CD8-positive, alpha-beta memory T cell (primary cell): Measurements from ENCODE around the gene GTSE1. TPM values are rescaled to one million over a fixed set of nuclear protein-coding genes. Genes with fewer than 3 reads are reported as not detected.
A peak's percentile ranks its signal among the peaks of the same experiment; 100 is the strongest.

Experiments used
- CTCF ChIA-PET: fragments of 350-600 bp; sonication (Branson Sonifier 250); formaldehyde crosslinking; loops from one replicate; lab custom pipeline; 2021; ENCODE audit warnings: antibody characterized with exemption; lab: Charles Lee
- POLR2A ChIA-PET: fragments of 350-600 bp; sonication (Branson Sonifier 250); formaldehyde crosslinking; loops from one replicate; lab custom pipeline; 2021; ENCODE audit warnings: antibody characterized with exemption; lab: Charles Lee
- DNase-seq, 5 donors: peaks; one replicate each; pipeline versions ENCODE4 v3.0.0 to v3.0.0-alpha.2; 2020 to 2022; ENCODE audit warnings: mixed read lengths in 1 of 5
- H3K27ac ChIP-seq: one replicate; pipeline ENCODE4 v1.7.0; 2013; ENCODE audit warnings: low read depth, mild to moderate bottlenecking, low read length, moderate library complexity
- H3K27me3 ChIP-seq: 2 replicates; pipeline ENCODE4 v1.7.0; 2013; ENCODE audit warnings: low read length, mild to moderate bottlenecking; ENCODE audit not compliant: insufficient read depth, poor library complexity, severe bottlenecking
- H3K36me3 ChIP-seq: 2 replicates; pipeline ENCODE4 v1.7.0; 2013; ENCODE audit warnings: mild to moderate bottlenecking, low read length, moderate library complexity; ENCODE audit not compliant: insufficient read depth
- H3K4me1 ChIP-seq: 2 replicates; pipeline ENCODE4 v1.7.0; 2013; ENCODE audit warnings: mild to moderate bottlenecking, low read length, moderate library complexity; ENCODE audit not compliant: insufficient read depth
- H3K4me3 ChIP-seq: 2 replicates; pipeline ENCODE4 v1.7.0; 2013; ENCODE audit warnings: mild to moderate bottlenecking, low read length
- H3K9me3 ChIP-seq: 2 replicates; pipeline ENCODE4 v1.7.0; 2013; ENCODE audit warnings: mild to moderate bottlenecking, low read length
- H3K27ac Mint-ChIP-seq, 8 donors: one replicate each; pipeline ENCODE4 v1.8.0; 2020 to 2021; ENCODE audit warnings: mixed read lengths in 8 of 8, mild to moderate bottlenecking in 6 of 8, inconsistent platforms in 3 of 8, moderate library complexity in 3 of 8
- H3K27me3 Mint-ChIP-seq, 2 donors: one replicate each; pipeline ENCODE4 v1.8.0; 2020 to 2021; ENCODE audit warnings: mixed read lengths in 2 of 2, mild to moderate bottlenecking in 1 of 2, moderate library complexity in 1 of 2
- H3K36me3 Mint-ChIP-seq, 3 donors: one replicate each; pipeline ENCODE4 v1.8.0; 2020 to 2021; ENCODE audit warnings: mixed read lengths in 3 of 3, inconsistent platforms in 1 of 3, mild to moderate bottlenecking in 1 of 3
- H3K4me1 Mint-ChIP-seq, 3 donors: one replicate each; pipeline ENCODE4 v1.8.0; 2020 to 2021; ENCODE audit warnings: mixed read lengths in 3 of 3, inconsistent platforms in 1 of 3, mild to moderate bottlenecking in 1 of 3
- H3K4me3 Mint-ChIP-seq, 7 donors: one replicate each; pipeline ENCODE4 v1.8.0; 2020 to 2021; ENCODE audit warnings: mixed read lengths in 7 of 7, mild to moderate bottlenecking in 6 of 7, moderate library complexity in 4 of 7, inconsistent platforms in 2 of 7
- H3K9me3 Mint-ChIP-seq, 5 donors: one replicate each; pipeline ENCODE4 v1.8.0; 2020 to 2022; ENCODE audit warnings: mixed read lengths in 5 of 5, mild to moderate bottlenecking in 3 of 5, moderate library complexity in 2 of 5, inconsistent platforms in 1 of 5
- polyA plus RNA-seq: library from polyadenylated mRNA; unstranded; fragments of 300-500 nt; fragmentation: Illumina TruSeq; gene quantifications from one replicate; pipeline ENCODE4 v1.2.3, GENCODE V29; 2021
- total RNA-seq, 2 experiments: library from RNA; stranded (reverse); gene quantifications; one replicate each; pipeline ENCODE4 v1.2.3, GENCODE V29; 2021

GTSE1 gene
- total and polyA plus RNA-seq, 3 experiments from 2014 or later = 0.10 to 30.9 (median 27.4) TPM

GRCh38 chr22:46368422-46368821, 71.8 kb downstream of the GTSE1 start:
- Histone ChIP-seq H3K27me3 (no peaks in the 10 kb centered on the region), H3K4me1 (peaks cover 34% of the 10 kb centered on the region), H3K36me3 (no peaks in the 10 kb centered on the region), H3K27ac (no peak overlapping the region), H3K4me3 (no peak overlapping the region), H3K9me3 (no peaks in the 10 kb centered on the region)
- CTCF ChIA-PET = interaction anchor here (0.7 to 3.1 kb wide), 18 partner anchors 9 to 195 kb away, joined by 3 to 46 read pairs (median 4); no protein-coding TSS in a partner anchor
- POLR2A ChIA-PET = no interaction called here
- Mint-ChIP-seq H3K27me3 (peaks cover 0 to 7% of the 10 kb centered on the region in 2 donors), H3K4me1 (peaks cover 37 to 45% (median 37%) of the 10 kb centered on the region in 3 donors), H3K9me3 (no peaks in the 10 kb centered on the region), H3K36me3 (no peaks in the 10 kb centered on the region), H3K4me3 (no peak overlapping the region), H3K27ac (no peak overlapping the region)
- no peak for DNase-seq

DNA sequence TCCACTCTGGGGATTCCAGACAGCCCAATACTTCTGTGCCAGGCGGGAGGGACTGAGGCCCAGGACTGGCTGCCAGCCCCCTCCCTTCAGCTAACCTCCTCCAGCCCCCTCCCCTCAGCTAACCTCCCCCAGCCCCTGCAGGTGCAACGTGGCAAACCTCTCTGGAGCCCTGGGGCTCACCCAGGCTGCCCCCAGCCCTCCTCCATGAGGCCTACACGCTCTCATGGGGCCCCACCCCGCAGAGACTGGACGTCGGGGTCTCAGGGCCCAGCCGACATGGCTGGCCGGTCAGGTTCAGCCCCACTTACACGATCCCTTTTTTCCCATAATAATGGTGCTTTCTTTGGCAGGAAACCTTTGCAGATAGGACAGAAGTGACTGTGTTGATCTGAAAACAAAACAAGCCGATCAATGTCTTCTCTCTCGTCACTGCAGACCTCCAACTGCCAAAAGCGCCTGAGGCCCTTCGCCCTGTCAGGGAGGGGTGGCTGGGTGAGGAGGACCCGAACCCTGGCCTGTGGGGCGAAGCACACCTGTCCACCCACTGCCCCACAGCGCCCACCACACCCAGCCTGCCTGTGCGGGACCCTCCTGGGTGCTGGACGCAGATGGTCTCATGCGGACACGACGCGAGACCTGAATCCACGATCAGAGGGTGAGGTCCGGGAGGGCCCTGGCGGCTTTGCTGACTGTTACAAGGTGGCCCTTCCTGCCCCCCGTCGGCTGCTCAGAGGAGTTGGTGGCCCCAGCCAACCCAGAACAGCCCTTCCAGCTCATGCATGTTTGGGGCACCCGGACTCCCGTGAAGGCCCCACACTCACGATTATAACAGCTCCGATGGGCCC, 72.4 kb downstream of the GTSE1 start:
- Histone ChIP-seq H3K4me3 (no peak overlapping the region), H3K9me3 (no peaks in the 10 kb centered on the region), H3K36me3 (no peaks in the 10 kb centered on the region), H3K27ac (no peak overlapping the region), H3K27me3 (no peaks in the 10 kb centered on the region), H3K4me1 (peaks cover 41% of the 10 kb centered on the region)
- H3K27me3 Mint-ChIP-seq = peaks cover 0 to 7% of the 10 kb centered on the region in 2 donors
- no peak for DNase-seq
- POLR2A ChIA-PET = no interaction called here
- H3K4me1 Mint-ChIP-seq = peaks cover 42 to 50% (median 43%) of the 10 kb centered on the region in 3 donors
- H3K36me3 Mint-ChIP-seq = no peaks in the 10 kb centered on the region
- no peak overlapping the region for H3K4me3 Mint-ChIP-seq
- no peak overlapping the region for H3K27ac Mint-ChIP-seq
- H3K9me3 Mint-ChIP-seq = peaks cover 0 to 2% (median under 1%) of the 10 kb centered on the region in 5 donors
- CTCF ChIA-PET = interaction anchor here (1.6 to 3.1 kb wide), 4 partner anchors 12 to 173 kb away, joined by 3 to 46 read pairs (median 14); no protein-coding TSS in a partner anchor

DNA sequence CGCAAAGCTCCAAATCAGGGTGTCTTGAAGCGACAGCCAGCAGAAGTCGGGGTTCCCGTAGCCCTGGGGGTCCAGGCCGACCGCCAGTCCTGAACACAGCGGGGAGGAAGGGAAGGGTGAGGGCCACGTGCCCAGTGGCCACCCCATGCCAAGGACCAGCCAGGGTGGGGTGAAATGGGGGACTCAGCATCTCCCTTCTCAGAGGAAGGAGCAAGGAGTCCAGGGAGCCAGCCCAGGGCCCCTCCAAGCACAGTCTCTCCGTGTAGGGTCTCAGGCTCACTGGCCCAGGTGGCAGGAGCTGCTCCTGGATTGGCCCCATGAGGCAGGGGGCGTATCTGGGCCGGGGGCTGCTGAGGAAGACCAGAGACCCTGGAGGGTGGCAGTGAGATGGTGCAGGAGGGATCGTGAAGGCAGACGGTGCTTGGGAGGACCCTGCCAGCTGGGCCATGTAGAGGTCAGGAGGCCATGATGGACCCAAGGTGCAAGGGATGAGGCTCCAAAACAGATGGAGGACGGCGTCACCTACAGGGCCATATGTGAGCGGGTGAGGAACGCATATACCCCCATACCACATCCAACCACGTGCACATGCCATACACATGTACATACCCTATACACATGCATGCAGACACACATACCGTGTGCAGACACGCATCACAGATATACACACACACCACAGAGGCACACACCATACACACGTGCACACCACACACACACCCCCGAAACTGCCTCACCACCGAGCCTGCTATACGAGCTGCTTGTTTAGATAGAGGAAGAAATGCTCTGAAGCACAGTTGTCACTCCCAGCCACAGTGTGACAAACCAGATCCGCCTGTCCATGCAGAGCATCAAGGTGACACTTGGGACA, 73.3 kb downstream of the GTSE1 start:
- Histone ChIP-seq H3K4me1 (peaks cover 46% of the 10 kb centered on the region), H3K4me3 (no peak overlapping the region), H3K27ac (peak overlapping the region; percentile 38), H3K9me3 (no peaks in the 10 kb centered on the region), H3K27me3 (no peaks in the 10 kb centered on the region), H3K36me3 (no peaks in the 10 kb centered on the region)
- Mint-ChIP-seq H3K9me3 (peaks cover 0 to 6% (median 5%) of the 10 kb centered on the region in 5 donors), H3K4me1 (peaks cover 47 to 55% (median 47%) of the 10 kb centered on the region in 3 donors), H3K27ac (peak overlapping the region; percentile 88 to 99 (median 96)), H3K27me3 (peaks cover 0 to 7% of the 10 kb centered on the region in 2 donors), H3K4me3 (peak overlapping the region in 6 of 7 donors; percentile 74 to 92 (median 80)), H3K36me3 (no peaks in the 10 kb centered on the region)
- ChIA-PET POLR2A (no interaction called here), CTCF (interaction anchor here (1.6 kb wide), 1 partner anchor 75 kb away, joined by 3 read pairs; no protein-coding TSS in a partner anchor)
- no peak for DNase-seq

DNA sequence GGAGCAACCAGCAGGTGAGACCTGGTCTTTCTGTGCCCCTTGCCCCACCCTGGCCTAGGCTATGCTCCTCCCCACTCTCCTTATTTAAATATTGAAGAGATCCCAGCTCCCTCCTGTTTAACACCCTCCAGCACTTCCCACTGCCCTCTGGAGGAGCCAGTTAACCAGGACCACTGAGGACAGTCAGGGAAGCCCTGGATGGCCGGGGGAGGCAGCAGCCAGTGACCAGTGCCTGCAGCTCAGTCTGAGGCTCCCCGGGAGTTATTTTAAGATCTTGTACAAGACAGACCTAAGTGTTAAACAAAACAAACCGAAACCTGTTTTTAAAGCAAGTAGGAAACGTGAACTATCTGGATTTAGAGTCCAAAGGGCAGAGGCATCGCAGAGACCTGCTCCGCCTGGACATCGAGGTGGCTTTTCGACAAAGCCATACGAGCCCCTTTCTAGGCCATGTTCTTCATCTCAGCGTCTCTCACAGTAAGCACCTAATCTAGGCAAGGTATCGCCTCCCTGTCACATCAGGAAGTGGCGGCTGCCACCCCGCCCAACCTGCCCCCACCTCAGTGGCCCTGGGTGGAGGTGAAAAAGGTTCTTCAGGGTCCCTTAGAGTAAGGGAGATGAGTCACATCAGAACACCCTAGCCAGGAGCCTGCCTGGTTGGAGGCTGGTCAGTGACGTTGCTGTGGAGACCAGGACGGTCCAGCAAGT, 74.1 kb downstream of the GTSE1 start:
- POLR2A ChIA-PET = no interaction called here
- Histone ChIP-seq H3K36me3 (no peaks in the 10 kb centered on the region), H3K9me3 (no peaks in the 10 kb centered on the region), H3K27ac (peak overlapping the region; percentile 38), H3K27me3 (no peaks in the 10 kb centered on the region), H3K4me3 (no peak overlapping the region), H3K4me1 (peaks cover 46% of the 10 kb centered on the region)
- H3K9me3 Mint-ChIP-seq = peaks cover 1 to 13% (median 11%) of the 10 kb centered on the region in 5 donors
- peak; percentile 37 to 86 (median 68) for DNase-seq
- H3K4me1 Mint-ChIP-seq = peaks cover 49 to 60% (median 52%) of the 10 kb centered on the region in 3 donors
- peak overlapping the region; percentile 88 to 99 (median 96) for H3K27ac Mint-ChIP-seq
- CTCF ChIA-PET = interaction anchor here (1.6 kb wide), 1 partner anchor 74 kb away, joined by 3 read pairs; no protein-coding TSS in a partner anchor
- peaks cover 0 to under 1% (median 0%) of the 10 kb centered on the region in 3 donors for H3K36me3 Mint-ChIP-seq
- H3K4me3 Mint-ChIP-seq = peak overlapping the region; percentile 34 to 92 (median 79)
- peaks cover 0 to 7% of the 10 kb centered on the region in 2 donors for H3K27me3 Mint-ChIP-seq

DNA sequence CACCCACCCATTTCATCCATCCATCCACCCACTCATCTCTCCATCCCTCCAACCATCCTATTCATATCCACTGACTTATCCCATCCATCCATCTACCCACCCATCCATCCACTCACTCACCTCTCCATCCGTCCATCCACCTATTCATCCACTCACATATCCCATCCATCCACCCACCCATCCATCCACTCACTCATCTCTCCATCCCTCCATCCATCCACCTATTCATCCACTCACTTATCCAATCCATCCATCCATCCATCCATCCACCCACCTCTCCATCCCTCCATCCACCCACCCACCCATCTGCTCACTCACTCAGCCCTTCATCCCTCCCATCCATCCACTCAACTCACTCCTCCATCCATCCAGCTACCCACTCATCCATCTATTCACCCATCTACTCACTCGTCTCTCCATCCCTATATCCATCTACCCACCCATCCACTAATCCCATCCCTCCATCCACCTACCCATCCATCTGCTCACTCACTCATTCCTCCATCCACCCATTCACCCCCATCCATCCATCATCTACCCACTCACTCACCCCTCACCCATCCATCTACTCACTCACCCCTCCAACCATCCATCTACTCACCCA, 75.1 kb downstream of the GTSE1 start:
- no peaks in the 10 kb centered on the region for H3K9me3 ChIP-seq
- H3K9me3 Mint-ChIP-seq = peaks cover 5 to 19% (median 16%) of the 10 kb centered on the region in 5 donors
- H3K27me3 Mint-ChIP-seq = peaks cover 0 to 7% of the 10 kb centered on the region in 2 donors
- CTCF ChIA-PET = no interaction called here
- peaks cover 46% of the 10 kb centered on the region for H3K4me1 ChIP-seq
- peaks cover 0 to 4% (median 0%) of the 10 kb centered on the region in 3 donors for H3K36me3 Mint-ChIP-seq
- POLR2A ChIA-PET = interaction anchor here (0.6 kb wide), 1 partner anchor 85 kb away, joined by 3 read pairs; no protein-coding TSS in a partner anchor
- peak overlapping the region in 6 of 8 donors; percentile 74 to 99 (median 96) for H3K27ac Mint-ChIP-seq
- H3K27ac ChIP-seq = no peak overlapping the region
- H3K4me1 Mint-ChIP-seq = peaks cover 52 to 62% (median 54%) of the 10 kb centered on the region in 3 donors
- DNase-seq = no peak
- no peak overlapping the region for H3K4me3 ChIP-seq
- peak overlapping the region in 6 of 7 donors; percentile 40 to 92 (median 80) for H3K4me3 Mint-ChIP-seq
- no peaks in the 10 kb centered on the region for H3K27me3 ChIP-seq
- H3K36me3 ChIP-seq = no peaks in the 10 kb centered on the region

DNA sequence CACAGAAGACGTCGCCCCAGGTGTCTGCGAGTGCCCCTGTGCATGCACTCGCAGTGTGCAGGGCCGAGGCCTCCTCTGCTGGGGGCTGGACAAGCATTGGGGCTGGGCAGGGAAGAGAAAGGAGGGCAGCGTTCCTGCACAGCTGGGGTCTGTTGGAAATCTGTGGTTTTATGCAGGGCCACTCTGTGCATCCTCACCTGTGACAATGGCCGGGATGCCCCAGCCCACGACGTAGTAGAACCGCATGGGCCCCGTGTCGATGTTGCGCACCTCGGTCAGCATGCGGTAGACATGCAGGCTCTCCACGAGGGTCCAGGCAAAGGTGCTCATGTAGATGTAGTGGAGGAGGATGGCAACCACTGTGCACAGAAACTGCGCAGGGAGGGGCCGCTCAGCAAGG, 76.0 kb downstream of the GTSE1 start:
- Histone ChIP-seq H3K27ac (no peak overlapping the region), H3K9me3 (no peaks in the 10 kb centered on the region), H3K4me1 (peaks cover 46% of the 10 kb centered on the region), H3K27me3 (no peaks in the 10 kb centered on the region), H3K36me3 (no peaks in the 10 kb centered on the region), H3K4me3 (no peak overlapping the region)
- ChIA-PET CTCF (interaction anchor here (0.7 kb wide), 1 partner anchor 814 kb away, joined by 4 read pairs; no protein-coding TSS in a partner anchor), POLR2A (no interaction called here)
- Mint-ChIP-seq H3K27me3 (peaks cover 0 to 7% of the 10 kb centered on the region in 2 donors), H3K27ac (peak overlapping the region; percentile 23 to 90 (median 70)), H3K36me3 (peaks cover 0 to 4% (median 0%) of the 10 kb centered on the region in 3 donors), H3K4me1 (peaks cover 50 to 60% (median 52%) of the 10 kb centered on the region in 3 donors), H3K9me3 (peaks cover 5 to 21% (median 16%) of the 10 kb centered on the region in 5 donors), H3K4me3 (peak overlapping the region in 6 of 7 donors; percentile 52 to 87 (median 62))
- DNase-seq = no peak
